GM19240 (cell line): Measurements from ENCODE around the gene TIMM44.
"Not testable (repeated sequence)": the region's sequence is repeated elsewhere in the genome, so short reads cannot be mapped to it uniquely, and the experiment has no call there.

Source experiments
- DNase-seq: peaks from one replicate; pipeline ENCODE4 v3.0.0; 2011; ENCODE audit warnings: low spot score; ENCODE audit not compliant: insufficient read length

TIMM44 gene

DNA sequence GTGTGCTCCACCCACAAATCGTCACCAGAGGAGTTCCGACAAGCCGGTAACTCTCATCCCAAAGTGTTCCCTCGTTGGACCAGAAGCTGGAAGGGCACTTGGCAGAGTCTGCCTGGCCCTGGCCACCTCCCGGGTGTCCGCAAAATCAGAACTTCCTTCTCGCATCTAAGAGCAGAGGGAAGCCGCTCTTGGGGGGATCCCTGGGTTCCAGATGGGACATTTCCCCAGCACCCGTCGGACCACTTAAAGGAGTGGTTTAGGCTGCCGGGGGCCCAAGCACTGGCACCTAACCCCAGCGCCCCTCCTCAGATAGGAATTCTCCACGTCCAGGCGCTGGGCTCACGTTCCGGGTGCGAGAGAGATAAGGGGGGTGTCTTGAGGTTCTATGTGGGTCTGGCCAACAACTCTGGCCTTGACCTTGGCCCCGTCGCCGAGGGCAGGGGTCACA lies 40.6 kb downstream of the TIMM44 start:
- DNase-seq = no peak

DNA sequence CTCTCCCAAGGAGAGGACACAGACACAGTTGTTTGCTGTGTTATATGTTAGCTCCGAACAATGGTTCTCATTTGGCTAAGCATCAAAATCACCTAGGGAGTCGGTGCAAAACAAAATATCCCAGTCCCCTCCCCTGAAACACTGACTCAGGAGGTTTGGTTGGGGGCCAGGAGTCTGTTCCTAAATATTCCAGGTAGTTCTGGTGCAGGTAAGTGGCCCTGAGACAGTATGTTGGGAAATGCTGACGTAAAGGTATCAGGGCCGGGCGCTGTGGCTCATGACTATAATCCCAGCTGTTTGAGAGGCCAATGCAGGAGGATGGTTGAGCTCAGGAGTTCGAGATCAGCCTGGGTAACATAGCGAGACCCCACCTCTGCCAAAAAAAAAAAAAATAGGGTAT lies 42.1 kb downstream of the TIMM44 start:
- DNase-seq = no peak

DNA sequence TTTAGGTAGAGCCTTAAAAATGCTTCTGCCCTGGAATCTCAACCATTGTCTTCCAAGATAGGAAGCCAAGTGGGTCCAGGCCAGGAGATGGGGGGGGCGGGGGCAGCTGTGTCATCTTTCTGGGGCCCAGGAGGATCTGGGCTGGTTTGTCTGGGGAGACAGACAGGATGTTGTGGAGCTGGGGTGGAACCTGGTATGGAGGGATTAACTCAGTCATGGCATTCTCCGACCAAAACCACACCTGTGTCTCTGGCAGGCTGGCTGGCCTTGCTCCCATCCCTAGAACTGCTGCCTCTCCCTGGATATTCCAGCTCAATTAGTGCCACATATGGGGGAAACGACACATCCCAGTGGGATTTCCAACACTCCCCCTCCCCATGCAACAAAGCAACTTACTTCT lies 42.5 kb downstream of the TIMM44 start:
- no peak for DNase-seq

- no peak for DNase-seq
Measured at GRCh38 chr19:7900401-7900870, 43.0 kb downstream of the TIMM44 start.

- DNase-seq = no peak
Measured at GRCh38 chr19:7899751-7900378, 43.6 kb downstream of the TIMM44 start.

- DNase-seq = no peak
Measured at GRCh38 chr19:7898967-7899366, 44.5 kb downstream of the TIMM44 start.

DNA sequence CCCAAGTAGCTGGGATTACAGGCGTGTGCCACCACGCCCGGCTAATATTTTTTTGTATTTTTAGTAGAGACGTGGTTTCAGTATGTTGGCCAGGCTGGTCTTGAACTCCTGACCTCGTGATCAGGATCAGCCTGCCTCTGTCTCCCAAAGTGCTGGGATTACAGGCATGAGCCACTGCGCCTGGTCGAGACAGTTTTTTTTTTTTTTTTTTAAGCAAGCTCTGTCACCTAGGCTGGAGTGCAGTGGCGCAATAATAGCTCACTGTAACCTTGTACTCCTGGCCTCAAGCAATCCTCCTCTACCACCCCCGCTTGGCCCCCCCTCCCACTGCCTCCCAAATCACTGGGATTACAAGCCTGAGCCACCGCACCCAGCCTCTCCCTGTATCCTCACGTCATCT lies 46.2 kb downstream of the TIMM44 start:
- DNase-seq = no peak

DNA sequence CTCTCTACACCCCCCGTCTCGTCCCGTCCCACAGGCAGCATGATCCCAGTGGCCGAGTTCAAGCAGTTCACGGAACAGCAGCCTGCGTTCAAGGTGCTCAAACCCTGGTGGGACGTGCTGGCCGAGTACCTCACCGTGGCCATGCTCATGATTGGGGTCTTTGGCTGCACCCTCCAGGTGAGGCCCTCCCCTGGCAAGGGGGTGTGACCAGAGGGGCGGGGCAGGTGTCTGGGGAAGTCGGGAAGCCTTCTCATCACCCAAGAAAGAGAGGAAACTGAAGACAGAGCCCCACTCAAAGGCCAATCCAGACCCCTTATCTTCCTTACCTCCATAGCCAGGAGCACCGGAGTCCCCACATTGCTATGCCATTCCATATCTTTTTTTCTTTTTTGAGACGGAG lies 47.9 kb downstream of the TIMM44 start:
- DNase-seq = no peak

DNA sequence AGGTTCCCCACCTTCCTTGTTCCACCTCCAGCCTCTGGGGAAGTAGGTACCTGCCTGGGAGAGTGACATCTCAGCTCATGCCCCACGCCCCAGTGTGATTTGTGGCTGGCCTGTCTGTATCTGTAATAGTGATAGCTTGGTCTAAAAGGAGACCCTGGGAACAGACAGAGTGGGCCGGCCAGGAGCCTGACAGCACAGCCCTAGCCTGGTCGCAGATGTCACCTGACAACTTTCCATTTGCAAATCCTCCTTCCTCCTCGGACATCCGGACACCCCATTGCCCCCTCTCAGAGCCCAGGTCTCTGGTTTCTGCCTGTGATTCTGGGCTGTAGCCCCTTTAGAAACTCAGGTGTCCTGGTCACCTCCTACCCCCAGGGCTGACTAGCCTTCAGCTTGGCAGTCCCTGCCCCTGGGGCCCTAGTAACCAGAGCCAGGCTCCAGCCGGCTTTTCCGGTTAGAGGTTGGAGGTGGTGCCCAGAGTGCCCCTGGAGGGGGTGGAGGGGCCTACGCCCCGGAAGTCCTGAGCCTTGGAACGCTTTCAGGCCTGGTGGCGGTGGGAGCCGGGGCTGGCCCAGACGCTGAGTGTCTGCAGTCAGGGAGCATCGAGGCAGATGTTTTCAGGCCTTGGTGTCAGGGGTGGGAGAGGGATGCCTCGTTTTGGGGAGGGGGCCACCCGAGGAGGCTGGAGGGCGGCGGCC lies 48.7 kb downstream of the TIMM44 start:
- no peak for DNase-seq

GRCh38 chr19:7893362-7894101 lies 49.9 kb downstream of the TIMM44 start:
- DNase-seq = not testable (repeated sequence)

DNA sequence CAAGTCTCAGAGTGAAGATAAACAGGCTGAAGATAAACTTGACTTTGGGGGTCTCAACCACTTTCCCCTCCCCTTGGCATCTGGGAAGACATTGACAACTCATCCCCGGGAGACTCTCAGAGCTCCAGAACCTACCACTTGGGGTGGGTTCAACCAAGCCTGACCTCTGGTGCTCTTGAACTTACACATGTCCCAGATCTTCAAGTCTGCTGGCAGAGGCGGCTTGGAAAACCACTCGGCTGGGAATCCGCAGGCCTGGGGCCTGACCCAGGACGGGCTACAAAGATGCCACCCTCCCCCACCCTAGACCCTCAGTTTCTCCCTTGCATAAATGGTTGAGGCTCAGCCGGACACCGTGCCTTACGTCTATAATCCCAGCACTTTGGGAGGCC lies 54.6 kb downstream of the TIMM44 start:
- DNase-seq = no peak

- DNase-seq = no peak
Measured at GRCh38 chr19:7888145-7888825, 55.2 kb downstream of the TIMM44 start, which contains the start of gene LRRC8E. TSS of gene LRRC8E (plus strand) at chr19:7888510. CDS start at chr19:7895604, 7,094 bp downstream.

DNA sequence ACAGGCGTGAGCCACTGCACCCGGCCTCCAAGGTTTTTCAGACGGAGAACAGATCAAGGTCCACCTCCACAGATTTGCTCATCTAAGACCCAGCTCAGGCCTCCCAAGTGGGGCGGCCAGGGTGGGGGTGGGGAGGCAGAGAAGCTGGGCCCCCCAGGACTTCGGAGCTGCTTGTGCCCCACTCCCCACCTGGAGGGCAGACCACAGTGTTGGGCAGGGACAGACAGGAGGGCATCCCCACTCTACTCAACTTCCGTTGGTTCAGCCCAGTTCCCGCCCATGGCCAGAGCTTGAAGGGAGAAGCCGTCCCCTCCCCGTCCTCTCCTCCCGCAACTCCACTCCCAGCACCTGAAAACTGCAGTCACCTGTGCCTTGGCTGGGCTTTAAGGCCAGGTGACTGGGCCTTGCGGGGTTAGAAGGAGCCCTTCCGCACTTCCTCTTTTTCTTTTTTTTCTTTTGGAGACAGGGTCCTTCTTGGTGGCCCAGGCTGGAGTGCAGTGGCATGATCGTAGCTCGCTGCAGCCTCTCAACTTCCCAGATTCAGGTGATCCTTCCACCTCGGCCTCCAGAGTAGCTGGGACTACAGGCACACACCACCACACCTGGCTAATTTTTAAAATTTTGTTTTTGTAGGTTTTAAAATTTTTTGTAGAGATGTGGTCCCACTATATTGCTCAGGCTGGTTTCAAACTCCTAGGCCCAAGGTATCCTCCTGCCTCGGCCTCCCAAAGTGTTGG lies 55.9 kb downstream of the TIMM44 start:
- DNase-seq = no peak

DNA sequence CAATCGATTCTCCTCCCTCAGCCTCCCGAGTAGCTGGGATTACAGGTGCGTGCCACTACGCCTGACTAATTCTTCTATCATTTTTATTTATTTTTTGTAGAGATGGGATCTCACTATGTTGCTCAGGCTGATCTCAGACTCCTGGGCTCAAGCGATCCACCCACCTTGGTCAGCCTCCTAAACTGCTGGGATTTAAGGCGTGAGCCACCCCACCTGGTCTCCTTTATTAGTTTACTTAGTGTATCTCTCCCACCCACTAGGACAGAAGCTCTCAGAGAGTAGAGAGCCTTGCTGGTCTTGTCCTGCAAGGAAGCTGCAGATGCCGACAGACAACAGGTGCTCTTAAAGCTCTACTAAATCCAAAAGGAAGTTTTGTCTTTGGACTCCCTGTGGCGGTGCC lies 57.6 kb downstream of the TIMM44 start:
- DNase-seq = no peak

DNA sequence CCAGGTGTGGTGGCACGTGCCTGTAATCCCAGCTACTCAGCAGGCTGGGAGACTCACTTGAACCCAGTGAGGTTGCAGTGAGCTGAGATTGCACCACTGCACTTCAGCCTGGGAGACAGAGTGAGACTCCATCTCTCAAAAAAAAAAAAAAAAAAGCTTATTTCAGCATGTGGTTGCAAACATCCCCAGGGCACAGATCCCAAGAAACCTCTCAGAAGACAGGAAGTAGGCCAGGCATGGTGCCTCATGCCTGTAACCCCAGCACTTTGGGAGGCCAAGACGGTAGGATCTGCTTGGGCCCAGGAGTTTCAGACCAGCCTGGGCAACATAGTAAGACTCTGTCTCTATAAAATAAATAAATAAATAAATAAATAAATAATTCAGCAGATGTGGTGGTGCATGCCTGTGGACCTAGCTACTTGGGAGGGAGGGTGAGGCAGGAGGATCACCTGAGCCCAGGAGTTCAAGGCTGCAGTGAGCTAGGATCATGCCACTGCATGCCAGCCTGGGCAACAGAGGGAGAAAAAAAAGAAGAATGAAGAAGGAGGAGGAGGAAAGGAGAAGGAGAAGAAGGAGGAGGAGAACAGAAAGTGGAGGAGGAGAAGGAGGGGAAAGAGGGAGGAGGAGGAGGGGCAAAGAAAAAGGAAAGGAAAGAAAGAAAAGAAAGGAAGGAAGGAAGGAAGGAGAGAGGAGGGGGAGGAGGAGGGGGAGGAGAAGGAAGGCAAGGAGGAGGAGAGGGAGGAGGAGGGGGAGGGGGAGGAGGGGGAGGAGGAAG lies 59.5 kb downstream of the TIMM44 start:
- DNase-seq = no peak

GRCh38 chr19:7883105-7883504 lies 60.4 kb downstream of the TIMM44 start:
- no peak for DNase-seq

GRCh38 chr19:7881910-7882309 lies 61.6 kb downstream of the TIMM44 start:
- no peak for DNase-seq

DNA sequence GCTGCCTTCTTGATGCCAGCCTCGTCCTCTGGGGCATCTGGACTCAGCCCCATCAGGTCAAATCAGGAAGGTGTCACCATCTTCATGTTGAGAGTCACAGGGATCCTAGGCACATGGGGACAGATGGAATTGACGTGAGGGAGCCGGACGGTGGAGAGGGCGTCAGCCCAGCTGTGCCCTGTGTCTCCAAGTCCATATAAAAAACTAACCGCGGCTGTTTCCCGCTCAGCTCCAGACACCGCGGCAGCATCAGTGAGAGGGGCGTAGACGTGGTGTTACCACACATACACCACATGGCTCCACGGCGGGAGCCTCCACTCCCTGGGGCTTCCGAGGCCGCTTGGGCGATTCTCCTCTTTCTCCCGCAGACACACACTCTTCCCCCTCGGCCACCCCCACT lies 63.6 kb downstream of the TIMM44 start:
- DNase-seq = no peak

DNA sequence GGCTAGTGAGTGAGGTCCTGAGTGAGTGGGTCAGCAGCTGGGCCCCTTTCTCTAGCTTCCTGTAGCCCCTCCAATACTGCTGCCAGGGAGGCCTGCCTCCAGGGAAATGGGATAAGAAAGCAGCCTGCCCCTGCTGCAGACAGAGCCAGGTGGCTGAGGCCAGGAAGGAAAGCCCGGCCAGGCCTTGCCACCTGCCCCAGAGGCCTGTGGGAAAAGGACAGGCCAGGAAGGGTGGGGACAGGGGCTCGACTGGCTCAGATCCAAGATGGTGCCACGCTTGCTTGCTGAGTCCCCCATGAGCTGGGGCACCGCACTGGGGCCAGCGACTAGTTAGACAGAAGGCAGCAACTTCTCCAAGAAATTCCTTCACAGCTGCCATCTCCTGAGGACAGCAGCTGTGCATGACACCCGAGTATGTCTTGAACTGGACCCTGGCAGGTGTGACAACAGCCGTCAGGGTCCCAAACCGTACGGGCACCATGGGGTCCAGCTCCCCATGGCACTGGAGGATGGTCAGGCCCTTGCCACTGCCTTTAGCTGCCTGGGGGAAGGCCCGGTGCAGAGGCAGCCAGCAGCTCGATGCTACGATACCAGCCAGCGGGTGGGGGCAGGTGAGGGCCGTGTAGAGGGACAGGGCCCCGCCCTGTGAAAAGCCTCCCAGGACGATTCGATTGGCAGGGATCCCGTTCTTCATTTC lies 64.2 kb downstream of the TIMM44 start:
- DNase-seq = no peak
